Parathyroid adenoma (tissue), 2 donors: Measurements from ENCODE around the gene NOCT.
"Not testable (repeated sequence)": the region's sequence is repeated elsewhere in the genome, so short reads cannot be mapped to it uniquely, and the experiment has no call there.

Source experiments
- H2AFZ ChIP-seq: fragments of 300-600 bp; sonication (generic); one replicate; pipeline ENCODE4 v1.7.0; 2017; ENCODE audit warnings: antibody characterized with exemption, mild to moderate bottlenecking
- H3K27ac ChIP-seq: fragments of 300-600 bp; sonication (generic); one replicate; pipeline ENCODE4 v1.7.0; 2017
- H3K27me3 ChIP-seq: fragments of 300-600 bp; sonication (generic); one replicate; pipeline ENCODE4 v1.7.0; 2017; ENCODE audit warnings: low read length; ENCODE audit not compliant: control insufficient read depth, insufficient read depth
- H3K36me3 ChIP-seq: fragments of 300-600 bp; sonication (generic); one replicate; pipeline ENCODE4 v1.7.0; 2017; ENCODE audit warnings: low read length; ENCODE audit not compliant: control insufficient read depth, insufficient read depth
- H3K4me1 ChIP-seq: fragments of 300-600 bp; sonication (generic); one replicate; pipeline ENCODE4 v1.7.0; 2017; ENCODE audit warnings: control low read depth
- H3K4me2 ChIP-seq: fragments of 300-600 bp; sonication (generic); one replicate; pipeline ENCODE4 v1.7.0; 2017; ENCODE audit warnings: low read length
- H3K4me3 ChIP-seq: fragments of 300-600 bp; sonication (generic); one replicate; pipeline ENCODE4 v1.7.0; 2017; ENCODE audit warnings: low read depth, low read length
- H3K79me2 ChIP-seq: fragments of 300-600 bp; sonication (generic); one replicate; pipeline ENCODE4 v1.7.0; 2017; ENCODE audit warnings: control low read depth
- H3K9ac ChIP-seq: fragments of 300-600 bp; sonication (generic); one replicate; pipeline ENCODE4 v1.7.0; 2017; ENCODE audit warnings: mild to moderate bottlenecking
- H3K9me3 ChIP-seq: fragments of 300-600 bp; sonication (generic); one replicate; pipeline ENCODE4 v1.7.0; 2017; ENCODE audit warnings: low read length; ENCODE audit not compliant: control insufficient read depth
- CTCF ChIP-seq: fragments of 300-600 bp; sonication (generic); IDR thresholded peaks from one replicate; pipeline ENCODE4 v1.7.0; 2017; ENCODE audit warnings: antibody characterized with exemption, mild to moderate bottlenecking
- donor health status: primary hyperparathyroidism.

NOCT gene

GRCh38 chr4:139015948-139016471 is 429 bp downstream of the NOCT start:
- Histone ChIP-seq H2AFZ (peak overlapping the region; percentile 95), H3K9ac (no peak overlapping the region), H3K4me3 (peak overlapping the region; percentile 64), H3K4me1 (peaks cover 3% of the 10 kb centered on the region), H3K27me3 (no peaks in the 10 kb centered on the region), H3K27ac (peak overlapping the region; percentile 93), H3K36me3 (no peaks in the 10 kb centered on the region), H3K79me2 (no peaks in the 10 kb centered on the region), H3K9me3 (no peaks in the 10 kb centered on the region), H3K4me2 (peak overlapping the region; percentile 97)
- TF ChIP-seq CTCF: no peak

DNA sequence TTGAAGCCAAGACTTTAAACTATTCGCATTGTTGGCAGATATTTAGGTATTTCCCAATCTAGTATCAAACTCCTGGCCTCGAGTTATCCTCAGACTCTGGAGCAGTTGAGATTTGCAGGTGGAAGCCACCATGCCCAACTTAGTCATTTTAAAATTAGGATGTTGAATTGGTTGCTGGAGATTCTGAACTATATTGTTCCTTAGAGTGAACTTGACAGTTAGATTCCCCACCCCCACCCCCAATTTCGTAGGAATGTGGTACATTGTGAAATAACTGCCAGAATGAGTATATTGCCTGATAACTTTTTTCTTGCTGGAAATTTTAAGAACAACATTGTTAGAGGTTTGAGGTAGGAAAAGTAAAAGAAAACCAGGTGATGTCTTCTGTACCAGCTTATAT is 2.3 kb downstream of the NOCT start:
- no peak overlapping the region for H3K4me3 ChIP-seq
- H3K4me1 ChIP-seq: peaks cover 3% of the 10 kb centered on the region

DNA sequence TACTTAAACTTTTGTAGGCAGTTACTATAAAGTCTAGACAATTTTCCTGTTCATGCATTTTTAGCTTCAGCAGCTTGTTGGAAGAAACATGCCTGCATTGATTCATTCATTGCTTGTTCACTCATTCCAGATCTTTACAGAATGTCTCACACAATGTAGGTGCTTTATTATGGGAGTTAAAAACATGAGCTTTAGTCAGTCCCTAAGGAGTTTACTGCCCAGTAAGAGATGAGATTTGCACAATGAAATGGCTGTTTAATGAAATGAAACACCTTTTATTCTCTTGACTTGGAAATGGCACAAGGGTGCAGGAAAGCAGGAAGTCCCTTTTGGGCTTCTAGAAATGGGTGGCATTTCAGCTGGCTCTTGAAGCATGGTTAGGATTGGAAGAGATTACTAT is 2.9 kb downstream of the NOCT start:
- Histone ChIP-seq H3K27me3 (no peaks in the 10 kb centered on the region), H3K27ac (no peak overlapping the region), H3K36me3 (no peaks in the 10 kb centered on the region), H3K9me3 (no peaks in the 10 kb centered on the region), H3K4me1 (peaks cover 3% of the 10 kb centered on the region), H3K9ac (no peak overlapping the region), H3K4me3 (no peak overlapping the region), H2AFZ (no peak overlapping the region), H3K79me2 (no peaks in the 10 kb centered on the region), H3K4me2 (no peak overlapping the region)
- TF ChIP-seq CTCF: no peak

More for the DNA sequence above, 2.3 kb downstream of the NOCT start:
- Histone ChIP-seq H3K9me3 (no peaks in the 10 kb centered on the region), H3K4me2 (no peak overlapping the region), H3K36me3 (no peaks in the 10 kb centered on the region), H3K27me3 (no peaks in the 10 kb centered on the region), H3K79me2 (no peaks in the 10 kb centered on the region), H3K9ac (no peak overlapping the region), H2AFZ (no peak overlapping the region), H3K27ac (no peak overlapping the region)
- no peak for TF ChIP-seq CTCF

DNA sequence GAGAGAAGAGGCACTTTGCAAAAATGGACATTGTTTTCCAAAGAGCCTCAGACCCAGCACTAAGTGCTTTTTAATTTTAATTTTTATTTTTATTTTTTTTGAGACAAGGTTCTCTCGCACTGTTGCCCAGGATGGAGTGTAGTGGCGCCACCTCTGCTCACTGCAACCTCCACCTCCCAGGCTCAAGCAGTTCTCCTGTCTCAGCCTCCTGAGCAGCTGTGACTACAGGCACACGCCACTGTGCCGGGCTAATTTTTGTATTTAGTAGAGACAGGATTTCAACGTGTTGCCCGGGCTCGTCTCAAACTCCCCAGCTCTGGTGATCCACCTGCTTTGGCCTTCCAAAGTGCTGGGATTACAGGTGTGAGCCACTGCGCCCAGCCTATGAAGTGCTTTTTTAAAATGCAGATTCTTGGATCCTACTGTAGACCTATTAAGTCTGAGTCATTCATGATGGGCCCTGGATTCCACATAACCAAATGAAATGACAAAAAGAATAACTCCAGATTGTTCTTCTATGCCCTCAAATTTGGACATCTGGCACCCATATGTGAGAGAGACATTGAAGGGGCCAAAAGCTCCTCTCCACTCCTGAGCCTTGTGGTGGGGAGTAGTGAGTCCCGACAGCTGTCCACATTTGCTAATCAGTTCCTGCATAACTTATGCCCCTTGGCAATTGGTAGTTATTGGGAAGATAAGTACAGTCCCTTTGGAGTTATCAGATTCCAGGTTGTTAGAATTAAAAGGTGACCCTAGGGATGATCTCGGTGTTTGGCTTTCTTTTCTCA is 3.6 kb downstream of the NOCT start:
- no peak overlapping the region for H3K9ac ChIP-seq
- peaks cover 3% of the 10 kb centered on the region for H3K4me1 ChIP-seq
- H3K27ac ChIP-seq: no peak overlapping the region
- no peak overlapping the region for H2AFZ ChIP-seq
- H3K4me2 ChIP-seq: no peak overlapping the region
- H3K4me3 ChIP-seq: no peak overlapping the region
- no peaks in the 10 kb centered on the region for H3K79me2 ChIP-seq
- no peak for TF ChIP-seq CTCF
- H3K9me3 ChIP-seq: no peaks in the 10 kb centered on the region
- H3K36me3 ChIP-seq: no peaks in the 10 kb centered on the region
- H3K27me3 ChIP-seq: no peaks in the 10 kb centered on the region

DNA sequence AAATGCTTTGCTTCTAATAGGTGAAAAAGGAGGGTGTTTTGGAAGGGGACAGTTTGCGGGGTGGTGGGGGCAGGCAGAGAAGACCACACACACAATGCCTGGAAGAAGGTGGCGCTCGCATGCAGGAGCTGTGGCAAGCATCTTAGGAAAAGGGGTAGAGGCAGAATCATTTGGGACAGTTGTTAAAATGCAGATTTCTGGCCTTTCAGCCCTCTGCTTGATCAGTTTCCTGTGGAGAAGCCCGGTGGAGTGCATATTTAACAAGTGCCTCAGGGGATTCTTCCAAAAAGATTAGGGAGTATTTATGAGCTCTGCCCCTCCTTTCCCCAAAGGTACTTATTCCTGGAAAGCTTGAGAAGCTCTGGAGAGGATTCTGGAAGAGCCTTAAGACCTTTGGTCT is 4.8 kb downstream of the NOCT start:
- H3K27me3 ChIP-seq: no peaks in the 10 kb centered on the region
- no peak overlapping the region for H3K27ac ChIP-seq
- H3K9me3 ChIP-seq: no peaks in the 10 kb centered on the region
- no peaks in the 10 kb centered on the region for H3K79me2 ChIP-seq
- no peak overlapping the region for H2AFZ ChIP-seq
- H3K4me3 ChIP-seq: no peak overlapping the region
- H3K9ac ChIP-seq: no peak overlapping the region
- H3K36me3 ChIP-seq: no peaks in the 10 kb centered on the region
- no peaks in the 10 kb centered on the region for H3K4me1 ChIP-seq
- TF ChIP-seq CTCF: no peak
- H3K4me2 ChIP-seq: no peak overlapping the region

- not testable (repeated sequence) for H3K9ac ChIP-seq, H2AFZ ChIP-seq, H3K79me2 ChIP-seq, H3K4me2 ChIP-seq, H3K27me3 ChIP-seq, H3K27ac ChIP-seq, H3K4me3 ChIP-seq, H3K4me1 ChIP-seq, H3K9me3 ChIP-seq, H3K36me3 ChIP-seq
Observed at GRCh38 chr4:139021071-139021470, 5.5 kb downstream of the NOCT start.
